Forelimb muscle (tissue), 1 donor: Measurements from ENCODE around the gene EWSR1. TPM values are rescaled to one million over a fixed set of nuclear protein-coding genes. Genes with fewer than 3 reads are reported as not detected.

Experiments
- DNase-seq: peaks from one replicate; pipeline ENCODE4 v3.0.0-alpha.2; 2013; ENCODE audit warnings: low read depth
- polyA plus RNA-seq: library from polyadenylated mRNA; unstranded; fragments of 120-200 nt; gene quantifications from one replicate; pipeline ENCODE4 v1.2.1, GENCODE V29; 2013; ENCODE audit not compliant: insufficient read length

Gene EWSR1
- polyA plus RNA-seq, 1 donor = 157 TPM

GRCh38 chr22:29251265-29251664 is 16.8 kb upstream of the EWSR1 start:
- no peak for DNase-seq

- no peak for DNase-seq
Measured at GRCh38 chr22:29251981-29252911, 15.8 kb upstream of the EWSR1 start.

GRCh38 chr22:29253561-29254285 is 14.3 kb upstream of the EWSR1 start:
- DNase-seq = no peak

- no peak for DNase-seq
Measured at GRCh38 chr22:29254286-29254660, 13.8 kb upstream of the EWSR1 start.

- DNase-seq = no peak
Measured at GRCh38 chr22:29255064-29255621, 12.9 kb upstream of the EWSR1 start.

GRCh38 chr22:29256606-29257325 is 11.3 kb upstream of the EWSR1 start:
- DNase-seq = no peak

- DNase-seq = no peak
Measured at GRCh38 chr22:29257751-29258181, 10.3 kb upstream of the EWSR1 start.

GRCh38 chr22:29258407-29259252 is 9.4 kb upstream of the EWSR1 start:
- no peak for DNase-seq

GRCh38 chr22:29259253-29259899 is 8.7 kb upstream of the EWSR1 start:
- DNase-seq = no peak

- DNase-seq = no peak
Measured at GRCh38 chr22:29260031-29260560, 8.0 kb upstream of the EWSR1 start.

- DNase-seq = no peak
Measured at GRCh38 chr22:29260601-29261315, 7.3 kb upstream of the EWSR1 start.

GRCh38 chr22:29263791-29264276 is 4.2 kb upstream of the EWSR1 start:
- no peak for DNase-seq

GRCh38 chr22:29265305-29265704 is 2.8 kb upstream of the EWSR1 start:
- no peak for DNase-seq

GRCh38 chr22:29265929-29266328 is 2.1 kb upstream of the EWSR1 start:
- no peak for DNase-seq

- DNase-seq = no peak
Measured at GRCh38 chr22:29266564-29267461, 1.3 kb upstream of the EWSR1 start.

- no peak for DNase-seq
Measured at GRCh38 chr22:29267462-29267857, 608 bp upstream of the EWSR1 start.

GRCh38 chr22:29268511-29269229 is 602 bp downstream of the EWSR1 start:
- DNase-seq = peak; percentile 52

- no peak for DNase-seq
Measured at GRCh38 chr22:29269230-29269604, 1.1 kb downstream of the EWSR1 start.
